K562 (cell line): ENCODE measurements around the gene RSPH9. TPM values are rescaled to one million over a fixed set of nuclear protein-coding genes. Genes with fewer than 3 reads are reported as not detected.

Source experiments
- ATAC-seq: fragments of 200-7000 bp; cut with Tn5 transposase; 3 replicates; pipeline ENCODE4 v1.9.1; 2020; ENCODE audit warnings: moderate library complexity
- BruUV-seq: library from RNA; stranded (reverse); fragments of 400-500 nt; replicated peaks from 2 replicates; lab custom pipeline; 2021; lab: Mats Ljungman, UMichigan
- CTCF ChIA-PET: fragments of 300-600 bp; formaldehyde crosslinking; extraction: SDS; loops from one replicate; lab custom pipeline; 2021; ENCODE audit warnings: low intra/inter-chr PET ratio; lab: Yijun Ruan, JAX
- POLR2A ChIA-PET: fragments of 300-600, 350-650 bp; sonication (Branson Sonifier 250); formaldehyde crosslinking; extraction: SDS; loops from one replicate; lab custom pipeline; 2021; ENCODE audit warnings: antibody characterized with exemption, inconsistent platforms; lab: Yijun Ruan, JAX
- DNase-seq, 4 experiments: peaks; one replicate each; pipeline versions ENCODE4 v3.0.0 to v3.0.0-alpha.2; 2011 to 2018; ENCODE audit warnings: low spot score in 3 of 4, mixed read lengths in 3 of 4; ENCODE audit errors: extremely low read depth in 1 of 4
- FAIRE-seq: peaks from 2 replicates; lab custom pipeline; 2011; peaks lifted over from hg19 to GRCh38; lab: Jason Lieb, UNC
- H2AFZ ChIP-seq: 2 replicates; pipeline ENCODE4 v1.6.0; 2011; ENCODE audit warnings: low read depth, low read length, control low read depth, inconsistent platforms
- H3K27ac ChIP-seq: fragments of 200-600 bp; 3 replicates; pipeline ENCODE4 v1.8.0; 2011; ENCODE audit warnings: low read depth, mild to moderate bottlenecking, control low read depth, inconsistent platforms, low read length, moderate library complexity, mixed read lengths; ENCODE audit errors: extremely low read depth
- H3K27me3 ChIP-seq, 2 experiments: fragments of 300-600 bp in 1 of 2; 2 replicates in 1 of 2; 3 replicates in 1 of 2; pipeline versions ENCODE4 v1.6.0 to v1.8.0; 2011; ENCODE audit warnings: inconsistent platforms in 2 of 2, low read length in 2 of 2, mild to moderate bottlenecking in 1 of 2, mixed read lengths in 1 of 2, moderate library complexity in 1 of 2; ENCODE audit not compliant: control insufficient read depth in 2 of 2, insufficient read depth in 2 of 2
- H3K36me3 ChIP-seq: fragments of 300-600 bp; 3 replicates; pipeline ENCODE4 v1.8.0; 2011; ENCODE audit warnings: mild to moderate bottlenecking, low read length, inconsistent platforms; ENCODE audit not compliant: control insufficient read depth, insufficient read depth
- H3K4me1 ChIP-seq, 2 experiments: fragments of 200-600 bp in 1 of 2; replicated peaks in 1 of 2; 2 replicates in 1 of 2; 3 replicates in 1 of 2; pipeline versions ENCODE4 v1.5.1 to v1.8.0; 2011; ENCODE audit warnings: inconsistent platforms in 2 of 2, low read length in 2 of 2, mild to moderate bottlenecking in 1 of 2, mixed read lengths in 1 of 2, moderate library complexity in 1 of 2; ENCODE audit not compliant: control insufficient read depth in 2 of 2, insufficient read depth in 2 of 2
- H3K4me2 ChIP-seq: 2 replicates; pipeline ENCODE4 v1.6.1; 2011; ENCODE audit warnings: low read length, control low read depth, inconsistent platforms, mixed read lengths; ENCODE audit not compliant: insufficient read depth
- H3K4me3 ChIP-seq: fragments of 200-600 bp; sonication (generic), shearing (Covaris generic); 2 replicates; pipeline ENCODE4 v1.5.1; 2016; ENCODE audit warnings: control low read depth, inconsistent platforms
- H3K79me2 ChIP-seq: fragments of 200-600 bp; 3 replicates; pipeline ENCODE4 v1.8.0; 2011; ENCODE audit warnings: low read length, inconsistent platforms; ENCODE audit not compliant: control insufficient read depth, insufficient read depth
- H3K9ac ChIP-seq, 2 experiments: 2 replicates each; pipeline versions ENCODE4 v1.6.0 to v1.6.1; 2011; ENCODE audit warnings: low read depth in 2 of 2, low read length in 2 of 2, control low read depth in 1 of 2, inconsistent platforms in 1 of 2, mild to moderate bottlenecking in 1 of 2, mixed read lengths in 1 of 2; ENCODE audit not compliant: insufficient read depth in 1 of 2
- H3K9me1 ChIP-seq: one replicate; pipeline ENCODE4 v1.6.0; 2011; ENCODE audit warnings: inconsistent platforms, mild to moderate bottlenecking, low read length, moderate library complexity; ENCODE audit not compliant: control insufficient read depth, insufficient read depth
- H3K9me3 ChIP-seq: replicated peaks from 2 replicates; pipeline ENCODE4 v1.5.1; 2011; ENCODE audit warnings: low read depth, low read length, inconsistent platforms; ENCODE audit not compliant: control insufficient read depth, insufficient read depth
- H4K20me1 ChIP-seq: replicated peaks from 2 replicates; pipeline ENCODE4 v1.6.1; 2011; ENCODE audit warnings: low read length, inconsistent platforms, mixed read lengths; ENCODE audit not compliant: control insufficient read depth, insufficient read depth
- ARID3A ChIP-seq: IDR thresholded peaks from 2 replicates; pipeline ENCODE4 v1.6.1; 2012; ENCODE audit warnings: low read depth, low read length, improper control_type of control experiment, borderline replicate concordance
- CCAR2 ChIP-seq: fragments of 200-400 bp; formaldehyde crosslinking; IDR thresholded peaks from 2 replicates; pipeline ENCODE4 v1.6.1; 2017; ENCODE audit warnings: mild to moderate bottlenecking, low read depth, low read length
- E2F5 ChIP-seq: sonication (generic); formaldehyde crosslinking; IDR thresholded peaks from 2 replicates; pipeline ENCODE4 v1.8.0; 2022; ENCODE audit warnings: mild to moderate bottlenecking, missing genetic modification reagents
- GABPB1 ChIP-seq: sonication (generic); formaldehyde crosslinking; IDR thresholded peaks from 2 replicates; pipeline ENCODE4 v1.8.0; 2022; ENCODE audit warnings: mild to moderate bottlenecking, missing genetic modification reagents
- JUN ChIP-seq, 2 experiments: sonication (generic) in 1 of 2; formaldehyde crosslinking in 1 of 2; IDR thresholded peaks; 2 replicates each; pipeline versions ENCODE4 v1.6.1 to v1.8.0; 2012 to 2022; ENCODE audit warnings: borderline replicate concordance in 2 of 2, mild to moderate bottlenecking in 2 of 2, improper control_type of control experiment in 1 of 2, low read depth in 1 of 2, low read length in 1 of 2, missing genetic modification reagents in 1 of 2
- MAFF ChIP-seq: IDR thresholded peaks from 2 replicates; pipeline ENCODE4 v1.6.1; 2012; ENCODE audit warnings: low read length, improper control_type of control experiment
- NCOA1 ChIP-seq: fragments of 450-650 bp; IDR thresholded peaks from 2 replicates; pipeline ENCODE4 v1.6.1; 2016; ENCODE audit warnings: low read depth
- NR2F6 ChIP-seq: fragments of 450-650 bp; formaldehyde crosslinking; IDR thresholded peaks from 2 replicates; pipeline ENCODE4 v1.4.0; 2020; ENCODE audit warnings: mild to moderate bottlenecking
- SMARCC2 ChIP-seq: fragments of 450-650 bp; IDR thresholded peaks from 2 replicates; pipeline ENCODE4 v1.6.1; 2017; ENCODE audit warnings: antibody characterized with exemption, moderate library complexity, mild to moderate bottlenecking, low read depth
- TOE1 ChIP-seq, 2 experiments: fragments of 450-650 bp in 1 of 2; sonication (generic) in 1 of 2; formaldehyde crosslinking in 1 of 2; IDR thresholded peaks; 2 replicates each; pipeline versions ENCODE4 v1.7.1 to v1.8.0; 2016 to 2022; ENCODE audit warnings: borderline replicate concordance in 2 of 2, mild to moderate bottlenecking in 2 of 2, antibody characterized with exemption in 1 of 2, inconsistent platforms in 1 of 2, low read depth in 1 of 2, missing genetic modification reagents in 1 of 2, moderate library complexity in 1 of 2
- ZNF695 ChIP-seq: fragments of 450-650 bp; formaldehyde crosslinking; IDR thresholded peaks from 2 replicates; pipeline ENCODE4 v1.4.0; 2020; ENCODE audit warnings: mild to moderate bottlenecking, moderate library complexity
- WGBS: fragments of 100-300 bp; shearing (Covaris generic); methylation state at CpG from one replicate; pipeline ENCODE4 v1.1.6; 2016; ENCODE audit warnings: low coverage, mixed read lengths; ENCODE audit not compliant: insufficient coverage; ENCODE audit errors: missing lambda C conversion rate; 5-methylcytosine and 5-hydroxymethylcytosine counted together
- in situ Hi-C: fragments of 300-500 bp; cut with MboI; formaldehyde crosslinking; loops from 4 replicates; pipeline ENCODE4 v1.15.0; 2018; ENCODE audit warnings: inconsistent platforms, mixed read lengths
- intact Hi-C: fragments of 100-400 bp; cut with micrococcal nuclease; formaldehyde crosslinking; loops from 2 replicates; pipeline ENCODE4 v1.14.2; 2022
- polyA plus RNA-seq, 8 experiments: library from polyadenylated mRNA; depleted of rRNA in 4 of 8; stranded (reverse) in 5 of 8; unstranded in 3 of 8; fragments of >200 nt; fragmentation: Nextera tagmentation in 2 of 8; fragmentation: Illumina TruSeq in 1 of 8; extraction: Ambion mirVana in 2 of 8; extraction: Trizol in 1 of 8; gene quantifications; 2 replicates each; pipeline versions ENCODE4 v1.2.1 to v1.2.3, GENCODE V29; 2011 to 2014; ENCODE audit warnings: inconsistent platforms in 1 of 8, missing spikeins in 1 of 8
- total RNA-seq, 7 experiments: library from RNA; depleted of rRNA in 6 of 7; stranded (reverse); fragments of >200 nt in 6 of 7; fragmentation: Illumina TruSeq in 2 of 7; extraction: Trizol in 2 of 7; gene quantifications; 2 replicates each; pipeline versions ENCODE4 v1.2.1 to v1.2.3, GENCODE V29; 2011 to 2021; ENCODE audit warnings: low replicate concordance in 1 of 7
- TF ChIP-seq, protein P1 (sequence below): fragments of 250-450 bp; sonication (Bioruptor Pico); IDR thresholded peaks from 2 replicates; pipeline ENCODE4 v1.5.0; 2020; ENCODE audit warnings: mild to moderate bottlenecking, borderline replicate concordance
- TF ChIP-seq, protein P2 (sequence below): fragments of 250-450 bp; sonication (Bioruptor Pico); IDR thresholded peaks from 2 replicates; pipeline ENCODE4 v1.5.0; 2021

RSPH9 gene
- total and polyA plus RNA-seq, 9 of the 15 experiments (the other 6 are each of a cell fraction or from before 2014, with no cell fraction given) = 0.05 to 0.60 (median 0.39) TPM; not detected in 6

DNA sequence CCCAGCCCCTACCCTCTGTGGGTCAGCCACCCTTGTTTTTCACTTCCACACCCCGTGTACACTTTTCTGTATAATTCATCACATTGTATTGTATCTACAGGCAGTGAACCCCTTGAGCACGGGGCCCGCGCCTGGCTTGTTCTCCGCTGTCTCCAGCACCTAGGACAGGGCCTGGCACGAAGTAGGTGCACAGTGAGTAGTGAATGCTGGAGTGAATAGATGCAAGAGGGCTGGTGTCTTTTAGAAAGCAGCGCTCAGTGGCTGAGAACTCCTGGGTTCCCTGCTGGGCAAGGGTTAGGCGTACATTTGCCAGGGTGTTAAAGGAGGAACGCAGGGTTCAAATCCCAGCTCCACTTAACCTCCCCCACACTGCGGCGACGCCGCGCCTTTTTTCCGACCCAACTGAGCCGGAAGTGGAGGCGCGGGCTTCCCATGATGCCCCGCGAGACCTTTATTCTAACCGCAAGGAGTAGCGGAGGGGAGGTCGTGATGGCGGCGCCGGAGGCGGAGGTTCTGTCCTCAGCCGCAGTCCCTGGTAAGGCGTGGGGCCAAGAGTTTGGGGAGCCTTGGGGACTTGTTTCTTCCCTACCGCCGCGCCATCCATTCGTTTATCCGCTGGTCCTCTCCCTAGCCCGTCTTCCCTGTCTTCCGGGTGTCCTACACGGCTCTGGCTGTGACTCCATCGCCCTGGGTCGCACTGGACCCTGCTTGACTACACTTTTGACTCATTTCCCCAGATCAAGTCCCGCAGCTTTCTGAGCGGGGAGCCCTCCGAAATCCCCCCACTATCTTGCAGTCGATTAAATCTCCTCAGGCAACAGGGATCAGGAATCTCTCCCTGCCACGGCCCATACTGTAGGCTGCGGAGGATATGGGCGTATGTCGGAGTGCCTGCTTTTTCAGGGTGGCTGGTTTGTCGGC, 9.2 kb upstream of the RSPH9 start, which contains the start of gene MAD2L1BP:
MAD2L1BP (plus strand) TSS at position 454 of the 921 bp plus-strand sequence; CDS start at position 490, 36 bp downstream.
- WGBS = 3% methylated on average over 48 of the region's 48 CpGs
- ATAC-seq = peak; percentile 80
- TF ChIP-seq, protein P1, sequence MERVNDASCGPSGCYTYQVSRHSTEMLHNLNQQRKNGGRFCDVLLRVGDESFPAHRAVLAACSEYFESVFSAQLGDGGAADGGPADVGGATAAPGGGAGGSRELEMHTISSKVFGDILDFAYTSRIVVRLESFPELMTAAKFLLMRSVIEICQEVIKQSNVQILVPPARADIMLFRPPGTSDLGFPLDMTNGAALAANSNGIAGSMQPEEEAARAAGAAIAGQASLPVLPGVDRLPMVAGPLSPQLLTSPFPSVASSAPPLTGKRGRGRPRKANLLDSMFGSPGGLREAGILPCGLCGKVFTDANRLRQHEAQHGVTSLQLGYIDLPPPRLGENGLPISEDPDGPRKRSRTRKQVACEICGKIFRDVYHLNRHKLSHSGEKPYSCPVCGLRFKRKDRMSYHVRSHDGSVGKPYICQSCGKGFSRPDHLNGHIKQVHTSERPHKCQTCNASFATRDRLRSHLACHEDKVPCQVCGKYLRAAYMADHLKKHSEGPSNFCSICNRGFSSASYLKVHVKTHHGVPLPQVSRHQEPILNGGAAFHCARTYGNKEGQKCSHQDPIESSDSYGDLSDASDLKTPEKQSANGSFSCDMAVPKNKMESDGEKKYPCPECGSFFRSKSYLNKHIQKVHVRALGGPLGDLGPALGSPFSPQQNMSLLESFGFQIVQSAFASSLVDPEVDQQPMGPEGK (CRISPR knock-in tag) = no peak
- TF ChIP-seq MAFF (no peak), SMARCC2 (peak; percentile 54), ZNF695 (no peak), TOE1 (IDR thresholded peaks at IDR 0.05; ENCODE audit: borderline replicate concordance) (peak; percentile 55; the same call in 1 of the 2 replicates), TOE1 (CRISPR knock-in tag; IDR thresholded peaks at IDR 0.05; ENCODE audit: borderline replicate concordance, low read depth) (peak; percentile 91; the same call in 1 of the 2 replicates), GABPB1 (CRISPR knock-in tag) (peak; percentile 90), NR2F6 (CRISPR knock-in tag) (no peak), CCAR2 (no peak), E2F5 (no peak), ARID3A (no peak), NCOA1 (peak; percentile 80), JUN (IDR thresholded peaks at IDR 0.05; ENCODE audit: borderline replicate concordance, low read depth, low read length) (no peak), JUN (CRISPR knock-in tag; IDR thresholded peaks at IDR 0.05; ENCODE audit: borderline replicate concordance) (no peak)
- TF ChIP-seq, protein P2, sequence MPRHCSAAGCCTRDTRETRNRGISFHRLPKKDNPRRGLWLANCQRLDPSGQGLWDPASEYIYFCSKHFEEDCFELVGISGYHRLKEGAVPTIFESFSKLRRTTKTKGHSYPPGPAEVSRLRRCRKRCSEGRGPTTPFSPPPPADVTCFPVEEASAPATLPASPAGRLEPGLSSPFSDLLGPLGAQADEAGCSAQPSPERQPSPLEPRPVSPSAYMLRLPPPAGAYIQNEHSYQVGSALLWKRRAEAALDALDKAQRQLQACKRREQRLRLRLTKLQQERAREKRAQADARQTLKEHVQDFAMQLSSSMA = peak; percentile 57; the same call in 1 of the 2 replicates

More for the DNA sequence above, 9.2 kb upstream of the RSPH9 start, which contains the start of gene MAD2L1BP:
- CTCF ChIA-PET = interaction anchor here (0.5 kb wide), 1 partner anchor 29 kb away, joined by 3 read pairs; no protein-coding TSS in a partner anchor
- Histone ChIP-seq H3K9ac (peak within 1 kb of the TSS; percentile 92 to 99), H3K4me2 (peak within 1 kb of the TSS; percentile 98), H3K79me2 (peaks cover 57% of the 10 kb centered on the region), H3K9me3 (no peaks in the 10 kb centered on the region), H4K20me1 (peaks cover 13% of the 10 kb centered on the region), H3K27ac (peak within 1 kb of the TSS; percentile 93), H3K4me3 (peak within 1 kb of the TSS; percentile 75), H3K9me1 (no peaks in the 10 kb centered on the region), H3K4me1 (peaks cover 48 to 69% of the 10 kb centered on the region in 2 experiments), H3K27me3 (no peaks in the 10 kb centered on the region; a peak in 1 of 5 replicates), H3K36me3 (peaks cover 41% of the 10 kb centered on the region), H2AFZ (peak within 1 kb of the TSS; percentile 94)
- peak; percentile 85 for FAIRE-seq
- peak; percentile 87 to 96 (median 87) for DNase-seq
- POLR2A ChIA-PET = interaction anchor here (0.6 to 11.8 kb wide), 17 partner anchors 8 to 139 kb away, joined by 3 to 206 read pairs (median 4); partner anchors contain the start of gene RSPH9
- BruUV-seq = TSS peak; percentile 70
- intact Hi-C loops (loop anchor here (10.0 kb wide), 1 partner anchor 589 kb away; the partner anchor contains the start of gene SLC29A1), in situ Hi-C loops (no loop called here)
